Astrocyte of the spinal cord (primary cell): ENCODE data around the gene EIF4G1.

Source experiments
- DNase-seq: peaks from one replicate; pipeline ENCODE4 v3.0.0; 2011; ENCODE audit warnings: low read depth, low spot score
- H3K4me3 ChIP-seq: 2 replicates; pipeline ENCODE4 v1.5.1; 2011; ENCODE audit warnings: low read depth, mild to moderate bottlenecking, low read length, moderate library complexity
- in situ Hi-C: cut with HindIII; loops from 2 replicates; pipeline ENCODE4 v1.10.0; 2017; ENCODE audit warnings: low sequenced_read_pairs
- TF ChIP-seq, protein P1 (sequence below): IDR thresholded peaks from 2 replicates; pipeline ENCODE4 v1.5.1; 2012; ENCODE audit warnings: low read depth, mild to moderate bottlenecking, low read length, inconsistent platforms

Gene EIF4G1

DNA sequence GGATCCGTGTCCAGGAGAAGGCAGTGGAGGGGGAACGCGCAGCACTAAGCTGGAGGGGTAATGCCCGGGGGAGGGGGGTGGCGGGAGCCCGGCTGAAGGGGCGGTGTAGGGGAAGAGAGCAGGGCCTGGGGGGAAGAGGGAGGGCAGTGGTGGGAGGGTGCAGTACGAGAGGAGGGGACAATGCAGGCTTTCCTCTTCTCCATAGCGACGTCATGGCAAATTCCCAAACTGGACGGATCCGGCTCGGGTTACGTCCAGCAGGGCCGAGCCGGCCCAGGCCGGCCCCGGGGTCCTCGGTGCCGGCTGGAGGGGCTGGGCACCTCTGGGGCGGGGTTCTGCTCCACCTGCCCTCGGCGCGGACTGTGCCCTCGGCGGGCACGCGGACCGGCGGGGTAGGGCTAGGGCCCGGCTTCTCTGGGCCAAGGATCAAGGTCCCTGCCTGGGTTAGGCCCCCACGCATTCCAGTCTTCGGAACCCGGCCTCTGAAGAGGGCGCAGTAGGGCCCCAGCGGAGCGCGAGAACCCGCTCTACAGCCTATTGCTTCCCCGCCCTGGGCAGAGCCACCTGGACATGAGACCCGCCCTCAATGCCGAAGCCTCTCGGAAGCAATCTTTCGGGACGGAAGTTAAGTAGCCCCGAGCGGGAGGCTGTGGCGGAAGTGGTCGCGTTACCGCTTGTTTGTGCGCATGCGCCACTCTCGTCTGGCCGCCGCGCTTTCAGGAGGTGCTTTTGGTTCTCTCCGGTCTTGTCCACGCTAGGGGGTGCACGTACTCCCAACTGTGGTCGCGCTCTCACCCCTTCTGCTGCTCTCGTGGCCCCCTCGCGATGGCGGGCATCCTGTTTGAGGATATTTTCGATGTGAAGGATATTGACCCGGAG lies 48.5 kb downstream of the EIF4G1 start:
- peak overlapping the region; percentile 80 for H3K4me3 ChIP-seq
- DNase-seq: peak; percentile 98
- in situ Hi-C loops: no loop called here
- TF ChIP-seq, protein P1, sequence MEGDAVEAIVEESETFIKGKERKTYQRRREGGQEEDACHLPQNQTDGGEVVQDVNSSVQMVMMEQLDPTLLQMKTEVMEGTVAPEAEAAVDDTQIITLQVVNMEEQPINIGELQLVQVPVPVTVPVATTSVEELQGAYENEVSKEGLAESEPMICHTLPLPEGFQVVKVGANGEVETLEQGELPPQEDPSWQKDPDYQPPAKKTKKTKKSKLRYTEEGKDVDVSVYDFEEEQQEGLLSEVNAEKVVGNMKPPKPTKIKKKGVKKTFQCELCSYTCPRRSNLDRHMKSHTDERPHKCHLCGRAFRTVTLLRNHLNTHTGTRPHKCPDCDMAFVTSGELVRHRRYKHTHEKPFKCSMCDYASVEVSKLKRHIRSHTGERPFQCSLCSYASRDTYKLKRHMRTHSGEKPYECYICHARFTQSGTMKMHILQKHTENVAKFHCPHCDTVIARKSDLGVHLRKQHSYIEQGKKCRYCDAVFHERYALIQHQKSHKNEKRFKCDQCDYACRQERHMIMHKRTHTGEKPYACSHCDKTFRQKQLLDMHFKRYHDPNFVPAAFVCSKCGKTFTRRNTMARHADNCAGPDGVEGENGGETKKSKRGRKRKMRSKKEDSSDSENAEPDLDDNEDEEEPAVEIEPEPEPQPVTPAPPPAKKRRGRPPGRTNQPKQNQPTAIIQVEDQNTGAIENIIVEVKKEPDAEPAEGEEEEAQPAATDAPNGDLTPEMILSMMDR: peak; percentile 68

DNA sequence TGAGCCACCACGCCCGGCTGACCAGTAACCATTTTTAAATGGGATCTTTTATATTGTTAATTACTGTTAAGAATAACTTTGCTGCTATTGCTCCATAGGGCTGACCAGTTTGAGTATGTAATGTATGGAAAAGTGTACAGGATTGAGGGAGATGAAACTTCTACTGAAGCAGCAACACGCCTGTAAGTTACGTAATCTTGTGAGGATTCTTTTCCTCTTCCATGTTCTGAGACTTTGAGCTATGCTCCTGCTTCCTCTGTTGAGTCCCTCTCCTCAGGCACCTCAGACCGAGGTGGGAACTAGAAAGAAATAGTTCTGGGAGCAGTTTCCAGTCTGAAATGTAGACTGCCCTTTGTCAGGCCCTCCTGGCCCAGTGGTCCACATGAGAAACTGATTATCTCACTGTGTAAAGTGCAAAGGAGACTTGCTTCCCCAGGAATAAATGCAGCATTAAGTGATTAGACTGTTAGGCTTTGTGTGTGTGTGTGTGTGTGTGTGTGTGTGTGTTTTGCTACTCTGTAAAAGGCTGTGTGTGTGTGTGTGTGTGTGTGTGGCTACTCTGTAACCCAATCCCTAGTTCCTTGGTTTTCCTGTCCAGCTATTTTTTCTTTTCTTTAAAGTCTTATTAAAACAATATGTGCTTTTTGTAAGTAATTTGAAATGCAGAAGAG lies 52.3 kb downstream of the EIF4G1 start:
- peak; percentile 60 for DNase-seq
- no peak overlapping the region for H3K4me3 ChIP-seq
- in situ Hi-C loops: no loop called here
- TF ChIP-seq, protein P1: no peak

DNA sequence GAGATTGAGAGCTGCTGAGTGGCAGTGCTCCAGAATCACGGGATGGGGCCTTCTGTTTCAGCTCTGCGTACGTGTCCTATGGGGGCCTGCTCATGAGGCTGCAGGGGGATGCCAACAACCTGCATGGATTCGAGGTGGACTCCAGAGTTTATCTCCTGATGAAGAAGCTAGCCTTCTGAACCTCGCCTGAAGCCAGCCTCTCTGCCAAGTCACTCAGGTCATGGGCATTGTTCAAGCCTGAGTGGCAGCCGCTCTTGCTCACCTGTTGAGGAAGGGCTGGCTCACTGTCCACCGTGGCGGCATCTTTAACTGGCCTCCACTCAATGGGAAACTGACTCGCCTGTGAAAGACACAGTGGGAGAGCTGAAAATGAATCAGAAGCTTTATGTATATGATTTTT lies 53.7 kb downstream of the EIF4G1 start:
- in situ Hi-C loops: no loop called here
- H3K4me3 ChIP-seq: no peak overlapping the region
- TF ChIP-seq, protein P1: no peak
- no peak for DNase-seq

DNA sequence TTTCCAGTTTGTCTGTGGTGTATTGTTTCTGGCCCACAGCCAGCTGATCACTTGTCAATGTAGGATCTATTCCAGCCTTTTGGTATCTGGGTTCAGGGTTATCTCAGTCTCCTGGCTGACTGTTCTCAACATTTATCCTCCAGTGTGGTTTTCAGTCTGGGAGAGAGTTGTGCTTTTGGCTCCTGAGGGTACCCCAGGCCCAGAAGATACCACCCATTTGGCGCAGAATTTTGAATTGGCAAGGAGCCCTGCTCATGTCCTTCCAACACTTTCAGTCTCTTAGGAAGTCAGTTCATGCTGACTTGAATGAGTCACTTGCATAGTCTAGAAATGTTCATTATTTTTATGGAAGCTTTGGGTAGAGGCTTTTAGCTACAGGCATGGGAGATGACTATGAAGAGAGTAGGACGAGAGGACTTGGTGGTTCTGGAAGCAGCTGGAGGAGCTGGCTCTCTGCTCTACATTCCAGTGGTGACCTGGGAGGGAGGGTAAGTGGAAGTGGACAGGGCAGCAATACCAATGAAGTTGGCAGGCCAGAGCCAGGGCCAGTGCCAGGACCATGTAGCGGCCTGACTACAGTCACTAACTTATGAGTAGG lies 54.3 kb downstream of the EIF4G1 start:
- DNase-seq: peak; percentile 92
- TF ChIP-seq, protein P1: no peak
- in situ Hi-C loops: no loop called here
- no peak overlapping the region for H3K4me3 ChIP-seq

DNA sequence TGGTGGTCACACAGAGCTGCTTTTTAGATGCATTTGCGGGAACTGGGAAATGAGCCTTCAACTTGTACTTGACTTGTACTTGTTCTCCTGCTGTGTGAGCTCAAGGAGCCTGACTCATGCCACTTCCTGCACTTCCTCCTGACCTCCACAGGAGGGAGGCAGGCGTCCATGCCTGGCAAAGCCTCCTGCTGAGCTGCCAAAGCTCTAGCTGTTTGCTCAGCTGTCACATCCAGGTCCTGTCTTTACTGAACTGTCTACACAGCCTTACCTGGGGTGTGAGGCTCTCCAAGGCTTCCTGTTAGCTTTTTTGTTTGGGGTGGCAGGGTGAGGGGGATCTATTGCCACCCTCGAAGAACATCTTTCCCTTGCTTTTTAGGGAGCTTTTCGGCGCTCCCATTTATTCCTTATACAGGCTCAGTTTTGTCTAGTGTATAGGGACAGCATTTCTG lies 57.2 kb downstream of the EIF4G1 start:
- TF ChIP-seq, protein P1: peak; percentile 98
- in situ Hi-C loops: no loop called here
- DNase-seq: peak; percentile 91
- H3K4me3 ChIP-seq: no peak overlapping the region

DNA sequence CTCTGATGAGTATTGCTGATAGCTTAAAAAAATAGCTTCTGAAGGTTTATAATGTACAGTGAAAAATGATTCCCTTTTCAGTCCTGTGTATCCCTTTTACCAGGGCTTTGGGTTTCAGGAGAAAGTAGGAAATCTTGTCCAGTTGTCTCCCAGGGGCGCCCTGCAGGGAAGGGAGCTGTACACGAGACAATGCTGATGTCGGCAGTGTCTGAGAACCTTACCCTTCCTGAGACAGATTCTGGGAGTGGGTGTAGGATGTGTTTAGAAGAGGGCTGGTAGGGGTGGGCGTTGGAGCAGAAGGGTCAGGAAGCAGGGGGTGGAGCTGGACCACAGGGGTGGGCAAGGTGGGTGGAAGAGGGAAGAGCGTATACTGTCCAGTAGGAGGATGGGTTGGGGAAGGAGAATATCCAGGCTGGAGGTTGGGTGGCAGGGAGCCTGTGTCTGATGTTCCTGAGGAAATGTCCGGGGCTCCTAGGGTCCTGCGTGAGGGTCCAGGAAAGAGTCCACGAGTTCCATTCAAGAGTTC lies 58.0 kb downstream of the EIF4G1 start:
- TF ChIP-seq, protein P1: no peak
- in situ Hi-C loops: no loop called here
- DNase-seq: no peak
- no peak overlapping the region for H3K4me3 ChIP-seq
